Calu3 (cell line): ENCODE results near the gene SYT8. TPM values are rescaled to one million over a fixed set of nuclear protein-coding genes. Genes with fewer than 3 reads are reported as not detected.

ENCODE experiments used
- BruUV-seq: library from RNA; stranded (reverse); fragments of 400-500 nt; replicated peaks from 2 replicates; lab custom pipeline; 2021; lab: Mats Ljungman, UMichigan
- CTCF ChIA-PET: fragments of 300-600 bp; sonication (Branson Sonifier 250); formaldehyde crosslinking; loops from one replicate; lab custom pipeline; 2022; ENCODE audit warnings: antibody characterized with exemption; lab: Charles Lee
- DNase-seq: peaks from one replicate; pipeline ENCODE4 v3.0.0; 2022
- H3K27ac Mint-ChIP-seq: one replicate; pipeline ENCODE4 v1.8.0; 2022; ENCODE audit warnings: mixed read lengths; ENCODE audit not compliant: unreplicated experiment
- H3K27me3 Mint-ChIP-seq: one replicate; pipeline ENCODE4 v1.8.0; 2022; ENCODE audit warnings: mixed read lengths; ENCODE audit not compliant: unreplicated experiment
- H3K36me3 Mint-ChIP-seq: one replicate; pipeline ENCODE4 v1.8.0; 2022; ENCODE audit warnings: mild to moderate bottlenecking, moderate library complexity, mixed read lengths; ENCODE audit not compliant: insufficient read depth, unreplicated experiment
- H3K4me1 Mint-ChIP-seq: one replicate; pipeline ENCODE4 v1.8.0; 2022; ENCODE audit warnings: mild to moderate bottlenecking, low read depth, mixed read lengths; ENCODE audit not compliant: unreplicated experiment
- H3K4me3 Mint-ChIP-seq: one replicate; pipeline ENCODE4 v1.8.0; 2022; ENCODE audit warnings: mild to moderate bottlenecking, low read depth, moderate library complexity, mixed read lengths; ENCODE audit not compliant: unreplicated experiment
- H3K9me3 Mint-ChIP-seq: one replicate; pipeline ENCODE4 v1.8.0; 2022; ENCODE audit warnings: low read depth, mixed read lengths; ENCODE audit not compliant: unreplicated experiment
- intact Hi-C: fragments of 100-400 bp; cut with micrococcal nuclease; formaldehyde crosslinking; loops from one replicate; pipeline ENCODE4 v1.10.0; 2022; ENCODE audit not compliant: unreplicated experiment
- total RNA-seq: library from RNA; stranded (reverse); gene quantifications from 2 replicates; pipeline ENCODE4 v1.2.3, GENCODE V29; 2022
- TF ChIP-seq, protein P1 (sequence below): fragments of 200-600 bp; IDR thresholded peaks from one replicate; pipeline ENCODE4 v1.8.0; 2022; ENCODE audit warnings: antibody characterized with exemption; ENCODE audit not compliant: unreplicated experiment

Gene SYT8
- total RNA-seq, 1 experiment from 2014 or later, result 7.1 TPM

DNA sequence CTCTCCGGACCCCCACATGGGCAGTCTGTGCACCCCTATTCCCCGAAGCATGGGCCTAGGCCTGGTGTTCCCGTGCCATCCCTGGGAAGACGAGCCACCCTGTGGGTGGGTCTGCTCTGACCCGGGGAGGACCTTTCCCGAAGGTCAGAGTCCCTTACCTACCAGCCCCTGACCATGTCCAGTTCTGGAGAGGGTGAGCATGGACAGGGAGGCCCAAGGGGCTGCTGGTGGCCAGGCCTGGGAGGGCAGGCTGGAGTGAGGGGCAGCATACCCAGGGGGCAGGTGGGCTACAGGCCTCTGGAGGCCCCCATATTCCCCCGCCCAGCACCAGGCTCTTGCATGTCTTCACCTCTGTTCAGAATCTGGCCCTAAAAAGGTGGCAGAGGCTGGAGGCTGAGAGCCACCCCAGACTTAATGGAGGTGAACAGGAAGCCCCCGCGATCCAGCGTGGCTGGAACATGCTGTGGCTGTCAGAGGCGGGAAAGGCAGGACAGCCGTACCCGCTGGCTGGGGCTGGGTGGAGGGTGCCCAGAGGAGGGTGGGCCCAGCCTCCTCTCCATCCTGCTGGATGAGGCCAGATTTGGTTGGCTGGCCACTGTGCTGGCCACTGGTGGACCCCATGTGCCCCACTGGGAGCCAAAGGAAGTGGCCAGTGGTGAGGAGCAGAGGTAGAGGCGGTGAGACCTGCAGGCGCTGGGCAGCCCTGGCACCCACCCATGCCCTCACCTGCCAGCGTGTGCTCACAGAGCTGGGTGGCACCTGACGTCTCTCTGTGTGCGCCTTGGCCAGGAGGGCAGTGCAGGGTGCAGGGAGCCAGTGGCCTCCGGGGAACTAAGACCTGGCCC is 11.2 kb upstream of the SYT8 start:
- Mint-ChIP-seq H3K27me3 (no peaks in the 10 kb centered on the region), H3K4me3 (no peak overlapping the region), H3K27ac (no peak overlapping the region), H3K4me1 (peaks cover 22% of the 10 kb centered on the region), H3K36me3 (peaks cover 22% of the 10 kb centered on the region), H3K9me3 (no peaks in the 10 kb centered on the region)
- DNase-seq, result no peak
- intact Hi-C loops, result no loop called here
- no TSS peak for BruUV-seq
- CTCF ChIA-PET, result no interaction called here
- TF ChIP-seq, protein P1, sequence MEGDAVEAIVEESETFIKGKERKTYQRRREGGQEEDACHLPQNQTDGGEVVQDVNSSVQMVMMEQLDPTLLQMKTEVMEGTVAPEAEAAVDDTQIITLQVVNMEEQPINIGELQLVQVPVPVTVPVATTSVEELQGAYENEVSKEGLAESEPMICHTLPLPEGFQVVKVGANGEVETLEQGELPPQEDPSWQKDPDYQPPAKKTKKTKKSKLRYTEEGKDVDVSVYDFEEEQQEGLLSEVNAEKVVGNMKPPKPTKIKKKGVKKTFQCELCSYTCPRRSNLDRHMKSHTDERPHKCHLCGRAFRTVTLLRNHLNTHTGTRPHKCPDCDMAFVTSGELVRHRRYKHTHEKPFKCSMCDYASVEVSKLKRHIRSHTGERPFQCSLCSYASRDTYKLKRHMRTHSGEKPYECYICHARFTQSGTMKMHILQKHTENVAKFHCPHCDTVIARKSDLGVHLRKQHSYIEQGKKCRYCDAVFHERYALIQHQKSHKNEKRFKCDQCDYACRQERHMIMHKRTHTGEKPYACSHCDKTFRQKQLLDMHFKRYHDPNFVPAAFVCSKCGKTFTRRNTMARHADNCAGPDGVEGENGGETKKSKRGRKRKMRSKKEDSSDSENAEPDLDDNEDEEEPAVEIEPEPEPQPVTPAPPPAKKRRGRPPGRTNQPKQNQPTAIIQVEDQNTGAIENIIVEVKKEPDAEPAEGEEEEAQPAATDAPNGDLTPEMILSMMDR, result no peak

GRCh38 chr11:1824221-1825038 is 10.4 kb upstream of the SYT8 start:
- TF ChIP-seq, protein P1, result no peak
- no peaks in the 10 kb centered on the region for H3K9me3 Mint-ChIP-seq
- H3K4me1 Mint-ChIP-seq, result peaks cover 31% of the 10 kb centered on the region
- no peak for DNase-seq
- no peak overlapping the region for H3K27ac Mint-ChIP-seq
- BruUV-seq, result no TSS peak
- H3K4me3 Mint-ChIP-seq, result no peak overlapping the region
- no peaks in the 10 kb centered on the region for H3K27me3 Mint-ChIP-seq
- CTCF ChIA-PET, result interaction anchor here (0.6 kb wide), 1 partner anchor 595 kb away, joined by 3 read pairs; no protein-coding TSS in a partner anchor
- intact Hi-C loops, result no loop called here
- peaks cover 27% of the 10 kb centered on the region for H3K36me3 Mint-ChIP-seq

GRCh38 chr11:1825039-1825740 is 9.6 kb upstream of the SYT8 start:
- BruUV-seq, result no TSS peak
- H3K27ac Mint-ChIP-seq, result no peak overlapping the region
- intact Hi-C loops, result no loop called here
- H3K4me1 Mint-ChIP-seq, result peaks cover 38% of the 10 kb centered on the region
- TF ChIP-seq, protein P1, result peak; percentile 66
- H3K9me3 Mint-ChIP-seq, result no peaks in the 10 kb centered on the region
- H3K4me3 Mint-ChIP-seq, result no peak overlapping the region
- peak; percentile 79 for DNase-seq
- peaks cover 27% of the 10 kb centered on the region for H3K36me3 Mint-ChIP-seq
- no peaks in the 10 kb centered on the region for H3K27me3 Mint-ChIP-seq
- CTCF ChIA-PET, result interaction anchor here (0.6 kb wide), 1 partner anchor 594 kb away, joined by 3 read pairs; no protein-coding TSS in a partner anchor

GRCh38 chr11:1825785-1826451 is 8.9 kb upstream of the SYT8 start:
- Mint-ChIP-seq H3K27me3 (no peaks in the 10 kb centered on the region), H3K4me3 (no peak overlapping the region), H3K4me1 (peaks cover 46% of the 10 kb centered on the region), H3K27ac (peak overlapping the region; percentile 93), H3K9me3 (no peaks in the 10 kb centered on the region), H3K36me3 (peaks cover 31% of the 10 kb centered on the region)
- DNase-seq, result no peak
- CTCF ChIA-PET, result no interaction called here
- no TSS peak for BruUV-seq
- TF ChIP-seq, protein P1, result no peak
- intact Hi-C loops, result no loop called here
